ENCODE data around the gene MUCL3.

- no peak for TF ChIP-seq CEBPB (IDR thresholded peaks at IDR 0.05; ENCODE audit: low read depth)
- TF ChIP-seq, protein P1, sequence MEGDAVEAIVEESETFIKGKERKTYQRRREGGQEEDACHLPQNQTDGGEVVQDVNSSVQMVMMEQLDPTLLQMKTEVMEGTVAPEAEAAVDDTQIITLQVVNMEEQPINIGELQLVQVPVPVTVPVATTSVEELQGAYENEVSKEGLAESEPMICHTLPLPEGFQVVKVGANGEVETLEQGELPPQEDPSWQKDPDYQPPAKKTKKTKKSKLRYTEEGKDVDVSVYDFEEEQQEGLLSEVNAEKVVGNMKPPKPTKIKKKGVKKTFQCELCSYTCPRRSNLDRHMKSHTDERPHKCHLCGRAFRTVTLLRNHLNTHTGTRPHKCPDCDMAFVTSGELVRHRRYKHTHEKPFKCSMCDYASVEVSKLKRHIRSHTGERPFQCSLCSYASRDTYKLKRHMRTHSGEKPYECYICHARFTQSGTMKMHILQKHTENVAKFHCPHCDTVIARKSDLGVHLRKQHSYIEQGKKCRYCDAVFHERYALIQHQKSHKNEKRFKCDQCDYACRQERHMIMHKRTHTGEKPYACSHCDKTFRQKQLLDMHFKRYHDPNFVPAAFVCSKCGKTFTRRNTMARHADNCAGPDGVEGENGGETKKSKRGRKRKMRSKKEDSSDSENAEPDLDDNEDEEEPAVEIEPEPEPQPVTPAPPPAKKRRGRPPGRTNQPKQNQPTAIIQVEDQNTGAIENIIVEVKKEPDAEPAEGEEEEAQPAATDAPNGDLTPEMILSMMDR (IDR thresholded peaks at IDR 0.05 in 2 of 3, conservative IDR thresholded peaks at IDR 0.05 in 1 of 3; ENCODE audit: borderline replicate concordance in 1 of 3, insufficient read depth in 1 of 3, low read depth in 2 of 3, low read length in 2 of 3): no peak
- no peak for TF ChIP-seq MAX (IDR thresholded peaks at IDR 0.05)
- TF ChIP-seq RAD21 (IDR thresholded peaks at IDR 0.05; ENCODE audit: low read depth): no peak
- TF ChIP-seq EZH2 (IDR thresholded peaks at IDR 0.05): no peak
- TF ChIP-seq ZNF274 (IDR thresholded peaks at IDR 0.05; ENCODE audit: low read depth, low read length): no peak
- no peak for TF ChIP-seq REST (IDR thresholded peaks at IDR 0.05; ENCODE audit: low read depth)
- TF ChIP-seq ATF3 (IDR thresholded peaks at IDR 0.05): no peak
Observed at GRCh38 chr6:30891816-30892538, 48.8 kb upstream of the MUCL3 start.
